HG03457 (cell line): ENCODE measurements around the gene SCFD2.
"Not testable (repeated sequence)": the region's sequence is repeated elsewhere in the genome, so short reads cannot be mapped to it uniquely, and the experiment has no call there.

Experiments used
- ATAC-seq: cut with Tn5 transposase; IDR thresholded peaks from one replicate; pipeline ENCODE4 v1.9.1; 2021; ENCODE audit warnings: moderate number of reproducible peaks; ENCODE audit not compliant: unreplicated experiment

Gene SCFD2

DNA sequence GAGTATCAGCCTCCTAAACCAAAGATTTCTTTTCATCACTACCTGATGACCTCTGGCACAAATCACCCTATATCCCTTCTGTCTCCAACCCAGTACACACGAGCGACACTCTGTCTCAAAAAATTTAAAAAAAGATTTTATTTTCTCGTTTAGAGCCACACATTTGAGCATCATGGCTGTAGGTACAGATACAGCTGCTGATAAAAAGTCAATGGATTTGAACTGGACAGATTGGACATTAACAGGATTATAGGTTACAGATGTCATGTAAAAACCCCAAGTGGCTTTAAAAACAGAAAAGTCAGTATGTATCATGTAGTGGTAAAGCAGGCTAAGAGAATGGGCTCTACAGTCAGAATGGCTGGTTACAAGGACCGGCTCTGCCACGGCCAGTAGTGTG is 171.1 kb downstream of the SCFD2 start:
- no peak for ATAC-seq

GRCh38 chr4:53193111-53193510 is 172.8 kb downstream of the SCFD2 start:
- no peak for ATAC-seq

DNA sequence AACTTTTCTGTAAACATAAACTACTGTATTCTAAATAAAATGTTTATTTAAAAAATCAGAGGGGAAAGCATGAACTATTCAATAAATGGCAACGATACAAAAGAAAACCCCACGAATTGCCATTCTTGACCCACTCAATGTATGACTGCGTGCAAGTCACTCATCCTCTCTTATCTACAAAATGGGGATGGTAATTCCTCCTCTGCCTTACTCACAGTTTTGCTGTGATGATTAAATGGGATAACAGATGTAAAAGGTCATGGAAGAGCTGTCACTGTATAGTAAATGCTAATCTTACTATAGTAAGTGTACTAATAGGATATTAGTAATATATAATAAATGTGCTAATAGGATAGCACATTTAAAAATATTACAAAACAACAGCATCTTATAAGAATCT is 173.4 kb downstream of the SCFD2 start:
- ATAC-seq: no peak

DNA sequence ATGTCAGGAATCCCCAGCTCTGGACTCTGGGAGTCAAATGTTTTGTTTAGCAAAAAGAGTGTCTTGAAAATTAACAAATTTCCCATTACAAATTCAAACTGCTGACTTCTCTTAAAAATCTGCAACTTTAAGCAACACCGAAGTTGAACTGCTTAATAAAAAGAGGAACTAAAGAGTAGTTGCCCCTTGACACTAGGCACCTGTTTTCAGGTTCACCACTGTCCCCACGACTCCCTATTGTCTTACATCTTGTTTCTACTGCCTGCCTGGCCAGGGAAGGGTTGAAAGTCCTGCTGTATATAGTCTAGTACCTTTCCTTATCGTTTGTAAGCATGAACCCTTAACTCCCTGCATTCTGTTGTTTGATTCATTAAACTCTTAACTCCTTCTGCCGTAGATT is 173.9 kb downstream of the SCFD2 start:
- ATAC-seq: no peak

DNA sequence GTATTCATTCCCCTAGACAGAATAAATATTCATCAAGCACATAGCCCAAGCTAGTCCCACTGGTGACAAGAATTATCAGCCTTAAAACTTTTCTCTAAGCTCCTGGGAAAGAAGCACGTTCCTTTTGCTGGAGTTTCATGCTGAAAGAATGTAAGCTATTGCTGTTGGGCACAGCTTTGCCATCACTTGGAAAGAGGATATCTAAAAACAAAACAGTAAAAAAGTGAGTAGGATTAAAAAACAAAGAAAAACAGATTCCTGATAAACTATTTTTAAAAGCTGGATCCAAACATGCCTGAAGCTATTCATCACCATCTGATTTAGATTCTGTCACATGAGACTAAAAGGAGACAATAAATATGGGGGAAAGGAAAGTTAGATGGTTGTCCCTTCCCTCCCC is 176.8 kb downstream of the SCFD2 start:
- ATAC-seq: no peak

DNA sequence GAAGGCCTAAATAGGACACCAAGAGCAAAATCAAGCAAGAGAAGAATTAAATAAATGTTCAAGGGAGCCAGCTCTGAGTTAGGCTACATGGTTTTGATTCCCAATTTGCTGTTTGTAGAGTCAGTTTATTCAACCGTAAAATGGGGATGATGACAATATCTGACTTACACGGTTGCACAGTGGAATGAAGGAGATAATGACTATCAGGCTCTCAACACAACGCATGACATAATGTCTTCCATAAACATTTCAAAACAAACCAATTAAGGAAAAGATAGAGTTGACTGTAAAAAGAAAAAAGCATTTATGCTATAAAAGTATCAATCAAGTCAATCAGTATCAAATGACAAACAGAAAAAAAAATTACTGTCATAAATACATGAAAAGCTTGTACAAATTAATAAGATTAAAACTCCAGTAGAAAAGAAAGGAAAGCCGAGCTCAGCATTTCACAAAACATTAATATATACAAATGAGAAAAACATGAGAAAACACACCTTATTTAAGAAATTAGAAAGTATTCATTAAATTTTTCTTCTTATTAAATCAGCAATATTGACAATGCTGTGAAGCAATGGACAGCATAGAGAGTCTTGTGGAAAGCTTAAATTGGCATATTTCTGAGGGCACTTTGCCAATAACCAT is 179.0 kb downstream of the SCFD2 start:
- ATAC-seq: no peak

GRCh38 chr4:53185869-53186585 is 179.8 kb downstream of the SCFD2 start:
- no peak for ATAC-seq

DNA sequence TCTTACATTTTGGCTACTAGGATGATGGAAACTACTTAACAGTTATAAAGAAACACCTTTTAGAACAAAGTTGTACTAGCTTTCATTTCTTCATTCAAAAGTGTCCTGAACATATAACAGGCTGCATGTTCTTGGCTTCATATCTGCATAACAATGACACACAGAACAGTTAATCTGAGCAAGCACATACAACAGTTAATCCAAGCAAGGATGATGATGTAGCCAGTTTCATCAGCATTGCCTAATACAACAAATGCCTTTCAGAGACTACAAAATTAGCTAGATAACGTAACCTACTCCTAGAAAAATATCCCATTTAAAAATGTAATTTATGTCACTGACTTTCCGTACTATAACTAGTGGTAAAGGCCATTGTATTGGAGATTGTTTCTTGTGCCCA is 182.1 kb downstream of the SCFD2 start:
- no peak for ATAC-seq

- not testable (repeated sequence) for ATAC-seq
These were observed 188.1 kb downstream of the SCFD2 start for GRCh38 chr4:53177751-53178150.

DNA sequence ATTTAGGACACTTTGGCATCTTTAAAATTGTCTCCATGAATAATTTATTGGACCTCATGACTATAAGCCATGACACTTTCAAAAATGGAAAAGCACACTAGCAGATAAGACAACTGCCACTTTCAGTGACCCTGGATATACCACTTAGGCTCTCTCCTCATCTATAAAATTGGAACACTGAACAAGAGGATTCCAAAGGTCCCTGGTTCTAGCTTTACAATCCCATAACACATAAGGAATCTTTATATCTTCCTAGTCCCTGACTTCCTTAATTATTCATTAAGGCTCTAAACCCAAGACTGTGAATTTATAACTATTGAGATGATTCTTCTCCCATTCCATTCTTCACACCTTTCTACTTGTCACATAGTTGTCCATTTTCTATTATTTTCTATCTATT is 190.2 kb downstream of the SCFD2 start:
- ATAC-seq: no peak

- no peak for ATAC-seq
These were observed 191.0 kb downstream of the SCFD2 start for GRCh38 chr4:53174823-53175222.

GRCh38 chr4:53173576-53173975 is 192.3 kb downstream of the SCFD2 start:
- no peak for ATAC-seq

DNA sequence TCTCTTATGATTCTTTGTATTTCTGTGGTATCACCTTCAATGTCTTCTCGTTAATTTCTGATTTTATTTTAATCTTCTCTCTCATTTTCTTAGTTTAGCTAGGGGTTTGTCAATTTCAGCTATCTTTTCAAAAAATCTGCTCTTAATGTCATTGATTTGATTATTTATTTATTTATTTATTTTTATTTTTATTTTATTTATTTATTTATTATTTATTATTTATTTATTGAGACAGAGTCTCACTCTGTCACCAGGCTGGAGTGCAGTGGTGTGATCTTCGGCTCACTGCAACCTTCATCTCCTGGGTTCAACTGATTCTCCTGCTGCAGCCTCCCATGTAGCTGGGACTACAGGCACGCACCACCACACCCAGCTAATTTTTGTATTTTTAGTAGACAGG is 194.1 kb downstream of the SCFD2 start:
- ATAC-seq: no peak

- ATAC-seq: no peak
These were observed 195.9 kb downstream of the SCFD2 start for GRCh38 chr4:53169695-53170617.

GRCh38 chr4:53168228-53168627 is 197.6 kb downstream of the SCFD2 start:
- no peak for ATAC-seq

- no peak for ATAC-seq
These were observed 202.9 kb downstream of the SCFD2 start for GRCh38 chr4:53162969-53163368.

GRCh38 chr4:53161787-53162433 is 204.0 kb downstream of the SCFD2 start:
- ATAC-seq: no peak

DNA sequence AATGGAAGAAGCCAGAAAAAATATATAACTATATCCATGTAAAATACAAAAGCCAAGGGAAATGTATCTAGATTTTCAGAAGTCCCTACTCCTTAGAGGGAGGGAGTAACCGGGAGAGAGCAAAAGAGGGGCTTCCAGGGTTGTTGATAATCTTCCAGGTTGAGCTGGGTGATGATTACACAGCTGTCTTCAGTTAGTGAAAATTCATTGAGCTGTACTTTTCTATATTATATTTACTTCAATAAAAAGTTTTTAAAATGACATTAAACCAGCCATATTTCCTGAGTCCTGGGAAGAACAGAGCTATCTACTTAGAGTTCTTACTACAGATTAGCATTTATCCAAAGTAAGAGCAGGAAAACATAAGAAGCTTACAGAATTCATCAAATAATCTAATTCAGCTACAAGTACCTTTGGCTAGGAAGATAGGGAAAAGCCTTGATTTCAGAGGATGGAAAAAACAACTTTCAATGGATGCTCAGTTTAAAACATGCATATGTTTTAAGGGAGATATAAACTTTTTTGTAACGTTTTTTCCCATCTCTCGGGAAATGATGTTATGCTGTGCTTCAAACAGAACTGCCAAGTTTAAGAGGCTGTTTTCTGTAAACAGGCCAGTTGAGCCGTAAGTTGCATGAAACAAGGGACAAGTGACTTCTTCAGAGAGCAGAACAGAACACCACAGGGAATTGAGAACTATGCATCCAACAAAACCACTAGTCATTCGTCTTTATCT is 204.6 kb downstream of the SCFD2 start:
- no peak for ATAC-seq

- ATAC-seq: no peak
These were observed 209.0 kb downstream of the SCFD2 start for GRCh38 chr4:53156896-53157295.

- ATAC-seq: no peak
These were observed 213.4 kb downstream of the SCFD2 start for GRCh38 chr4:53152467-53152866.

GRCh38 chr4:53151489-53151788 is 214.4 kb downstream of the SCFD2 start:
- no peak for ATAC-seq
